Activated gamma-delta T cell (primary cell): ENCODE data around the gene IDH2.
"Not testable (repeated sequence)": the region's sequence is repeated elsewhere in the genome, so short reads cannot be mapped to it uniquely, and the experiment has no call there.

ENCODE experiments used
- DNase-seq: peaks from one replicate; lab custom pipeline; 2025; lab: John Stamatoyannopoulos, UW
- total RNA-seq, 2 donors: gene quantifications; one replicate each; lab custom pipeline; 2026; lab: John Stamatoyannopoulos, UW

The IDH2 gene
- 56.3 to 89.2 reads per million in 2 donors for total RNA-seq

GRCh38 chr15:90101969-90102890 lies at the start of gene IDH2:
TSS of gene IDH2 (minus strand) at chr15:90102468. CDS start at chr15:90102390, 78 bp downstream.
- DNase-seq, result peak; percentile 58

- not testable (repeated sequence) for DNase-seq
Measured at GRCh38 chr15:90150551-90150950, 48.3 kb upstream of the IDH2 start.

- no peak for DNase-seq
Measured at GRCh38 chr15:90149609-90150340, 47.5 kb upstream of the IDH2 start.

- DNase-seq, result not testable (repeated sequence)
Measured at GRCh38 chr15:90146198-90146761, 44.0 kb upstream of the IDH2 start.

GRCh38 chr15:90145761-90146160 lies 43.5 kb upstream of the IDH2 start:
- no peak for DNase-seq

- DNase-seq, result no peak
Measured at GRCh38 chr15:90145259-90145658, 43.0 kb upstream of the IDH2 start.

- DNase-seq, result peak; percentile 17
Measured at GRCh38 chr15:90143166-90143655, 40.9 kb upstream of the IDH2 start.

- DNase-seq, result no peak
Measured at GRCh38 chr15:90142216-90143165, 40.2 kb upstream of the IDH2 start.

GRCh38 chr15:90141646-90142045 lies 39.4 kb upstream of the IDH2 start:
- no peak for DNase-seq

- not testable (repeated sequence) for DNase-seq
Measured at GRCh38 chr15:90139549-90139948, 37.3 kb upstream of the IDH2 start.

GRCh38 chr15:90138071-90138833 lies 36.0 kb upstream of the IDH2 start:
- DNase-seq, result no peak

GRCh38 chr15:90132437-90132836 lies 30.2 kb upstream of the IDH2 start:
- no peak for DNase-seq

- no peak for DNase-seq
Measured at GRCh38 chr15:90131848-90132247, 29.6 kb upstream of the IDH2 start.

- no peak for DNase-seq
Measured at GRCh38 chr15:90130291-90130690, 28.0 kb upstream of the IDH2 start.

GRCh38 chr15:90126596-90127435 lies 24.5 kb upstream of the IDH2 start:
- DNase-seq, result no peak

- DNase-seq, result no peak
Measured at GRCh38 chr15:90126022-90126421, 23.8 kb upstream of the IDH2 start.

- DNase-seq, result no peak
Measured at GRCh38 chr15:90124507-90124906, 22.2 kb upstream of the IDH2 start.

GRCh38 chr15:90121086-90121485 lies 18.8 kb upstream of the IDH2 start:
- no peak for DNase-seq

GRCh38 chr15:90119367-90119766 lies 17.1 kb upstream of the IDH2 start:
- DNase-seq, result no peak
